Mesendoderm (in vitro differentiated cells): ENCODE results near the gene MAST2.

ENCODE experiments used
- DNase-seq: peaks from one replicate; pipeline ENCODE4 v3.0.0; 2013
- H2AK5ac ChIP-seq: 2 replicates; pipeline ENCODE4 v1.6.1; 2013; ENCODE audit warnings: low read length, inconsistent platforms
- H2BK120ac ChIP-seq: 2 replicates; pipeline ENCODE4 v1.6.1; 2013; ENCODE audit warnings: low read depth, mild to moderate bottlenecking, low read length, moderate library complexity, mixed read lengths
- H2BK15ac ChIP-seq: replicated peaks from 2 replicates; pipeline ENCODE4 v1.6.1; 2013; ENCODE audit warnings: low read depth, mild to moderate bottlenecking, moderate library complexity
- H2BK5ac ChIP-seq: 2 replicates; pipeline ENCODE4 v1.6.1; 2013; ENCODE audit warnings: low read length, inconsistent platforms
- H3K18ac ChIP-seq: 2 replicates; pipeline ENCODE4 v1.6.1; 2013; ENCODE audit warnings: mild to moderate bottlenecking, low read length, mixed read lengths
- H3K23ac ChIP-seq: one replicate; pipeline ENCODE4 v1.6.1; 2013; ENCODE audit warnings: low read length
- H3K27ac ChIP-seq: 2 replicates; pipeline ENCODE4 v1.5.1; 2013; ENCODE audit warnings: low read depth, mild to moderate bottlenecking, inconsistent platforms, low read length, moderate library complexity
- H3K27me3 ChIP-seq: 2 replicates; pipeline ENCODE4 v1.6.1; 2013; ENCODE audit warnings: low read length, control low read depth, mild to moderate bottlenecking, inconsistent platforms; ENCODE audit not compliant: insufficient read depth, poor library complexity
- H3K36me3 ChIP-seq: 2 replicates; pipeline ENCODE4 v1.6.1; 2013; ENCODE audit warnings: low read length, inconsistent platforms; ENCODE audit not compliant: control insufficient read depth, insufficient read depth
- H3K4ac ChIP-seq: one replicate; pipeline ENCODE4 v1.6.1; 2013; ENCODE audit warnings: low read depth, mild to moderate bottlenecking, low read length, moderate library complexity
- H3K4me1 ChIP-seq: 2 replicates; pipeline ENCODE4 v1.6.1; 2013; ENCODE audit warnings: low read depth, low read length, inconsistent platforms; ENCODE audit not compliant: control insufficient read depth
- H3K4me2 ChIP-seq: 2 replicates; pipeline ENCODE4 v1.6.1; 2013; ENCODE audit warnings: low read length
- H3K4me3 ChIP-seq: 2 replicates; pipeline ENCODE4 v1.5.1; 2013; ENCODE audit warnings: mild to moderate bottlenecking, low read length
- H3K56ac ChIP-seq: one replicate; pipeline ENCODE4 v1.6.1; 2013; ENCODE audit warnings: low read length
- H3K79me1 ChIP-seq: 2 replicates; pipeline ENCODE4 v1.6.1; 2013; ENCODE audit warnings: low read length, inconsistent platforms
- H3K79me2 ChIP-seq: 2 replicates; pipeline ENCODE4 v1.6.1; 2013; ENCODE audit warnings: mild to moderate bottlenecking, low read length; ENCODE audit not compliant: control insufficient read depth, insufficient read depth
- H3K9ac ChIP-seq: 2 replicates; pipeline ENCODE4 v1.6.1; 2013; ENCODE audit warnings: low read length, inconsistent platforms
- H4K5ac ChIP-seq: one replicate; pipeline ENCODE4 v1.6.1; 2013; ENCODE audit warnings: low read length
- H4K8ac ChIP-seq: one replicate; pipeline ENCODE4 v1.6.1; 2013; ENCODE audit warnings: low read depth, mild to moderate bottlenecking, control low read depth, low read length, moderate library complexity
- WGBS: extraction: QIAGEN DNeasy Blood & Tissue Kit; methylation state at CpG from one replicate; pipeline ENCODE4 v1.1.7; 2013; ENCODE audit warnings: low lambda C conversion rate, missing lambda C conversion rate; ENCODE audit not compliant: insufficient coverage; ENCODE audit errors: extremely low coverage; 5-methylcytosine and 5-hydroxymethylcytosine counted together

Gene MAST2

GRCh38 chr1:45769261-45769932 lies 34.0 kb upstream of the MAST2 start:
- peak; percentile 23 for DNase-seq
- Histone ChIP-seq H2BK15ac (no peak overlapping the region), H3K18ac (no peak overlapping the region), H3K4me3 (no peak overlapping the region), H3K9ac (no peak overlapping the region), H2BK120ac (no peak overlapping the region), H2AK5ac (no peak overlapping the region), H3K4ac (no peak overlapping the region), H3K4me1 (no peaks in the 10 kb centered on the region), H3K79me1 (no peaks in the 10 kb centered on the region), H3K56ac (no peak overlapping the region), H4K8ac (no peak overlapping the region), H3K27ac (no peak overlapping the region), H3K79me2 (no peaks in the 10 kb centered on the region), H4K5ac (no peak overlapping the region), H3K27me3 (no peaks in the 10 kb centered on the region), H3K23ac (no peak overlapping the region), H3K36me3 (no peaks in the 10 kb centered on the region), H2BK5ac (no peak overlapping the region), H3K4me2 (no peak overlapping the region)
- no CpG with 5 or more reads among the region's 4 CpGs for WGBS

- Histone ChIP-seq H4K8ac (no peak overlapping the region), H3K79me2 (no peaks in the 10 kb centered on the region), H3K56ac (no peak overlapping the region), H3K79me1 (no peaks in the 10 kb centered on the region), H2BK5ac (no peak overlapping the region), H3K4ac (no peak overlapping the region), H3K9ac (no peak overlapping the region), H3K36me3 (no peaks in the 10 kb centered on the region), H3K18ac (no peak overlapping the region), H3K23ac (no peak overlapping the region), H2AK5ac (no peak overlapping the region), H3K27ac (no peak overlapping the region), H3K4me3 (no peak overlapping the region), H2BK120ac (no peak overlapping the region), H4K5ac (no peak overlapping the region), H3K4me1 (no peaks in the 10 kb centered on the region), H3K27me3 (no peaks in the 10 kb centered on the region), H2BK15ac (no peak overlapping the region), H3K4me2 (no peak overlapping the region)
- DNase-seq = no peak
- no CpG with 5 or more reads among the region's 3 CpGs for WGBS
Measured at GRCh38 chr1:45772971-45773370, 30.4 kb upstream of the MAST2 start.

GRCh38 chr1:45775794-45776193 lies 27.6 kb upstream of the MAST2 start:
- no peak overlapping the region for H2BK15ac ChIP-seq
- no peak overlapping the region for H2BK120ac ChIP-seq
- H3K4me3 ChIP-seq = no peak overlapping the region
- no peak overlapping the region for H3K27ac ChIP-seq
- no CpG with 5 or more reads among the region's 3 CpGs for WGBS
- no peak overlapping the region for H3K23ac ChIP-seq
- no peak overlapping the region for H2AK5ac ChIP-seq
- no peak overlapping the region for H3K18ac ChIP-seq
- H4K5ac ChIP-seq = no peak overlapping the region
- H3K79me1 ChIP-seq = no peaks in the 10 kb centered on the region
- no peaks in the 10 kb centered on the region for H3K79me2 ChIP-seq
- no peaks in the 10 kb centered on the region for H3K27me3 ChIP-seq
- DNase-seq = no peak
- H3K9ac ChIP-seq = no peak overlapping the region
- no peak overlapping the region for H3K56ac ChIP-seq
- H2BK5ac ChIP-seq = no peak overlapping the region
- no peaks in the 10 kb centered on the region for H3K36me3 ChIP-seq
- no peak overlapping the region for H3K4me2 ChIP-seq
- no peaks in the 10 kb centered on the region for H3K4me1 ChIP-seq
- H3K4ac ChIP-seq = no peak overlapping the region
- H4K8ac ChIP-seq = no peak overlapping the region

GRCh38 chr1:45785583-45785982 lies 17.8 kb upstream of the MAST2 start:
- Histone ChIP-seq H3K36me3 (no peaks in the 10 kb centered on the region), H3K4me2 (no peak overlapping the region), H4K5ac (no peak overlapping the region), H3K4me1 (no peaks in the 10 kb centered on the region), H2BK5ac (no peak overlapping the region), H4K8ac (no peak overlapping the region), H3K27me3 (no peaks in the 10 kb centered on the region), H2BK15ac (no peak overlapping the region), H2BK120ac (no peak overlapping the region), H3K4me3 (no peak overlapping the region), H2AK5ac (no peak overlapping the region), H3K79me2 (no peaks in the 10 kb centered on the region), H3K23ac (no peak overlapping the region), H3K9ac (no peak overlapping the region), H3K18ac (no peak overlapping the region), H3K79me1 (no peaks in the 10 kb centered on the region), H3K4ac (no peak overlapping the region), H3K56ac (no peak overlapping the region), H3K27ac (no peak overlapping the region)
- WGBS = no CpG with 5 or more reads among the region's 4 CpGs
- DNase-seq = no peak

GRCh38 chr1:45787905-45788304 lies 15.5 kb upstream of the MAST2 start:
- Histone ChIP-seq H3K27me3 (no peaks in the 10 kb centered on the region), H3K18ac (no peak overlapping the region), H3K4me3 (no peak overlapping the region), H2BK15ac (no peak overlapping the region), H3K79me1 (no peaks in the 10 kb centered on the region), H4K5ac (no peak overlapping the region), H3K36me3 (no peaks in the 10 kb centered on the region), H3K4ac (no peak overlapping the region), H4K8ac (no peak overlapping the region), H3K4me1 (no peaks in the 10 kb centered on the region), H3K27ac (no peak overlapping the region), H3K4me2 (no peak overlapping the region), H3K56ac (no peak overlapping the region), H3K23ac (no peak overlapping the region), H2BK120ac (no peak overlapping the region), H3K79me2 (no peaks in the 10 kb centered on the region), H3K9ac (no peak overlapping the region), H2AK5ac (no peak overlapping the region), H2BK5ac (no peak overlapping the region)
- WGBS = no CpG with 5 or more reads among the region's 4 CpGs
- no peak for DNase-seq

GRCh38 chr1:45789601-45790000 lies 13.8 kb upstream of the MAST2 start:
- Histone ChIP-seq H3K79me2 (no peaks in the 10 kb centered on the region), H3K9ac (no peak overlapping the region), H3K27ac (no peak overlapping the region), H3K4me1 (no peaks in the 10 kb centered on the region), H2BK120ac (no peak overlapping the region), H3K4ac (no peak overlapping the region), H3K79me1 (no peaks in the 10 kb centered on the region), H3K36me3 (no peaks in the 10 kb centered on the region), H3K27me3 (no peaks in the 10 kb centered on the region), H3K56ac (no peak overlapping the region), H3K18ac (no peak overlapping the region), H4K5ac (no peak overlapping the region), H2BK15ac (no peak overlapping the region), H3K23ac (no peak overlapping the region), H3K4me2 (no peak overlapping the region), H3K4me3 (no peak overlapping the region), H2AK5ac (no peak overlapping the region), H4K8ac (no peak overlapping the region), H2BK5ac (no peak overlapping the region)
- no peak for DNase-seq
- WGBS = no CpG with 5 or more reads among the region's 2 CpGs
